ENCODE data around the gene RND2. TPM values are rescaled to one million over a fixed set of nuclear protein-coding genes. Genes with fewer than 3 reads are reported as not detected.

RND2 gene
- total RNA-seq, 1 donor = 1.3 TPM

DNA sequence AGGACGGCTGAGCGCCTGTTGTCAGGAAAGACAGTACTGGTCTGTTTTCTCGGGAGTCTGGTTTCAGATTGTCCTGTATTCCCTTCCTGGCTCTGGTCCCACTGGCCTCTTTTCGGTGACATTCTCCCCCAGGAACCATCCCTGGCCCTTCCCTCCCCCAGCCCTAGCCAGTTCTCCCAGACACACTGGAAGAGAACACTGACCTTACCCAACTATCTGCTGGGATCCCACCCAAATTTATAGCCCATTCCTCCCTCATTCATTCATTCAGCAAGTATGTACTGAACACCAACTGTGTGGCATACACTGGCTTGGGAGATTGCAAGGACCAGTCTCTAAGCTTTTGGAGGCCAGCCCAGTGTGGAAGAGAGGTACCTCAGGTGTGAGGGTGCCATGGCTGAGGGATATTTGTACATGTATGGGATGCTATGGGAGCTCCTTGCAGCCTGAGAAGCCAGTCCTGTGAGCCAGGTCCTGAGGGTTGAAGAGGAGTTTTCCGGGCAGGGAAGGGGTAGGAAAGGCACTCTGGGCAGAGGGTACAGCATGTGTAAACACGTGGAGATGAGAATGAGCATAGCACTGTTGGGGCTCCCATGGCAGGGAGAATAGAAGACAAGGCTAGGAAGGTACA, 5.2 kb downstream of the RND2 start:
- DNase-seq (ENCODE audit: low read depth) = no peak
- no peak overlapping the region for H3K4me3 ChIP-seq (ENCODE audit: low read depth, low read length)
- TF ChIP-seq, protein P1, sequence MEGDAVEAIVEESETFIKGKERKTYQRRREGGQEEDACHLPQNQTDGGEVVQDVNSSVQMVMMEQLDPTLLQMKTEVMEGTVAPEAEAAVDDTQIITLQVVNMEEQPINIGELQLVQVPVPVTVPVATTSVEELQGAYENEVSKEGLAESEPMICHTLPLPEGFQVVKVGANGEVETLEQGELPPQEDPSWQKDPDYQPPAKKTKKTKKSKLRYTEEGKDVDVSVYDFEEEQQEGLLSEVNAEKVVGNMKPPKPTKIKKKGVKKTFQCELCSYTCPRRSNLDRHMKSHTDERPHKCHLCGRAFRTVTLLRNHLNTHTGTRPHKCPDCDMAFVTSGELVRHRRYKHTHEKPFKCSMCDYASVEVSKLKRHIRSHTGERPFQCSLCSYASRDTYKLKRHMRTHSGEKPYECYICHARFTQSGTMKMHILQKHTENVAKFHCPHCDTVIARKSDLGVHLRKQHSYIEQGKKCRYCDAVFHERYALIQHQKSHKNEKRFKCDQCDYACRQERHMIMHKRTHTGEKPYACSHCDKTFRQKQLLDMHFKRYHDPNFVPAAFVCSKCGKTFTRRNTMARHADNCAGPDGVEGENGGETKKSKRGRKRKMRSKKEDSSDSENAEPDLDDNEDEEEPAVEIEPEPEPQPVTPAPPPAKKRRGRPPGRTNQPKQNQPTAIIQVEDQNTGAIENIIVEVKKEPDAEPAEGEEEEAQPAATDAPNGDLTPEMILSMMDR (IDR thresholded peaks at IDR 0.05; ENCODE audit: insufficient read depth, low read depth, low read length) = no peak

DNA sequence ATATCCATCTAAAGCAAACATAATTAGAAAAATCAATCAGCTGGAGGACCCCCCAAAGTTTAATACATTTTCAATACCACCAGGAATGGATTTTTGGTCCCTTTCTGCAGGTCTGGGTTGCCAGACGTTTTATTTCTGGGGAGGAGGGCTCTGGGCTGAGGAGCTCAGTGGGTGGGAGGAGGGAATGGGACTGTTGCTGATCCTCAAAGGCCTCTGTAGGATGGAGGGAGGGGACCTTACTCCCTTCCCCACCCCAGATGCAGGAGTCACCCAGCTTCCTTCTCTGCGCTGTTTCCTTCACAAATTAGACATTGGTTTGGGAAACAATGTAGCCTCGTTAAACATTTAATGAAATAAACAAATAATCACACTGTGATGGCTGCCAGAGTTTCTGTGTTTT, 6.6 kb downstream of the RND2 start:
- no peak overlapping the region for H3K4me3 ChIP-seq (ENCODE audit: low read depth, low read length)
- no peak for DNase-seq (ENCODE audit: low read depth)
- TF ChIP-seq, protein P1 (IDR thresholded peaks at IDR 0.05; ENCODE audit: insufficient read depth, low read depth, low read length) = no peak

GRCh38 chr17:43033948-43034881, 9.2 kb downstream of the RND2 start:
- TF ChIP-seq, protein P1 (IDR thresholded peaks at IDR 0.05; ENCODE audit: insufficient read depth, low read depth, low read length) = no peak
- DNase-seq (ENCODE audit: low read depth) = no peak
- H3K4me3 ChIP-seq (ENCODE audit: low read depth, low read length) = no peak overlapping the region

GRCh38 chr17:43034894-43035293, 9.9 kb downstream of the RND2 start:
- no peak for DNase-seq (ENCODE audit: low read depth)
- TF ChIP-seq, protein P1 (IDR thresholded peaks at IDR 0.05; ENCODE audit: insufficient read depth, low read depth, low read length) = no peak
- H3K4me3 ChIP-seq (ENCODE audit: low read depth, low read length) = no peak overlapping the region

- TF ChIP-seq, protein P1 (IDR thresholded peaks at IDR 0.05; ENCODE audit: insufficient read depth, low read depth, low read length) = no peak
- H3K4me3 ChIP-seq (ENCODE audit: low read depth, low read length) = no peak overlapping the region
- no peak for DNase-seq (ENCODE audit: low read depth)
These were observed 14.6 kb downstream of the RND2 start for GRCh38 chr17:43039646-43040045.

DNA sequence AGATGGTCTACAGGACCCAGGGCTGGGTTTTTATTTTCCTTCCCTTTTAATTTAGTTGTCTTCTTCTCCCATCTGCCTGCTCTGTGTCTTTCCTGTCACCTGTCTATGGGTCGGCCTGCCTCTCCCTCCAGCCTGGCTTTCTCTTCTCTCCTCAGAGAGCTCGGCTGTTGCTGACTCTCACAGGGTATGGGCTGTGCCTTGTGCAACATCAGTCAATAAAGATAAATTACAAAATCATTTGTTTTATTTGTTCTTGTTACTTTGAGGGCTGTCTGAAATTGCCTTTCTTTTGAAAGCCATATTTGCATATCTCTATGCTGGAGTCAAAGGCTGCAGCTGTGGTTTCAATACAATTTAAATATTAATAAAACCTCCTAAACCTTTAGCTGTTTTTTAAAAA, 15.6 kb downstream of the RND2 start:
- no peak for DNase-seq (ENCODE audit: low read depth)
- TF ChIP-seq, protein P1 (IDR thresholded peaks at IDR 0.05; ENCODE audit: insufficient read depth, low read depth, low read length) = no peak
- H3K4me3 ChIP-seq (ENCODE audit: low read depth, low read length) = no peak overlapping the region
